Endothelial cell of umbilical vein (primary cell): ENCODE measurements around the gene AUTS2. TPM values are rescaled to one million over a fixed set of nuclear protein-coding genes. Genes with fewer than 3 reads are reported as not detected.

ENCODE experiments used
- BruUV-seq: library from RNA; stranded (reverse); fragments of 400-500 nt; replicated peaks from 2 replicates; lab custom pipeline; 2021; lab: Mats Ljungman, UMichigan
- CTCF ChIA-PET: fragments of 300-600, 350-600 bp; sonication (Branson Sonifier 250); formaldehyde crosslinking; loops from one replicate; lab custom pipeline; 2021; ENCODE audit warnings: antibody characterized with exemption, inconsistent platforms; lab: Charles Lee
- POLR2A ChIA-PET: fragments of 300-600, 350-600 bp; sonication (Branson Sonifier 250); formaldehyde crosslinking; loops from one replicate; lab custom pipeline; 2021; ENCODE audit warnings: antibody characterized with exemption, inconsistent platforms; lab: Charles Lee
- DNase-seq: peaks from one replicate; pipeline ENCODE4 v3.0.0-alpha.2; 2011; ENCODE audit warnings: low read depth, low spot score
- FAIRE-seq: peaks from 2 replicates; lab custom pipeline; 2011; peaks lifted over from hg19 to GRCh38; lab: Jason Lieb, UNC
- H2AFZ ChIP-seq: 2 replicates; pipeline ENCODE4 v1.6.0; 2012; ENCODE audit warnings: low read depth, low read length, control low read depth, inconsistent platforms
- H3K27ac ChIP-seq: 2 replicates; pipeline ENCODE4 v1.5.1; 2011; ENCODE audit warnings: low read depth, mild to moderate bottlenecking, control low read depth, low read length, moderate library complexity; ENCODE audit not compliant: insufficient read depth
- H3K27me3 ChIP-seq, 2 experiments: 2 replicates each; pipeline versions ENCODE4 v1.6.0 to v1.6.1; 2011; ENCODE audit warnings: low read length in 2 of 2, mixed read lengths in 1 of 2; ENCODE audit not compliant: control insufficient read depth in 2 of 2, insufficient read depth in 2 of 2
- H3K36me3 ChIP-seq, 2 experiments: 2 replicates in 1 of 2; 3 replicates in 1 of 2; pipeline ENCODE4 v1.5.1; 2011; ENCODE audit warnings: low read length in 2 of 2, mild to moderate bottlenecking in 1 of 2, moderate library complexity in 1 of 2; ENCODE audit not compliant: control insufficient read depth in 2 of 2, insufficient read depth in 2 of 2; ENCODE audit errors: extremely low read depth in 1 of 2
- H3K4me1 ChIP-seq: 3 replicates; pipeline ENCODE4 v1.5.1; 2011; ENCODE audit warnings: mild to moderate bottlenecking, low read length; ENCODE audit not compliant: control insufficient read depth, insufficient read depth; ENCODE audit errors: extremely low read depth
- H3K4me2 ChIP-seq: 2 replicates; pipeline ENCODE4 v1.6.1; 2011; ENCODE audit warnings: low read length, control low read depth, mixed read lengths; ENCODE audit not compliant: insufficient read depth
- H3K4me3 ChIP-seq, 3 experiments: fragments of 200-600 bp in 1 of 3; sonication (generic), shearing (Covaris generic) in 1 of 3; replicated peaks in 1 of 3; 2 replicates each; pipeline ENCODE4 v1.5.1; 2011 to 2016; ENCODE audit warnings: control low read depth in 3 of 3, low read length in 3 of 3, mild to moderate bottlenecking in 2 of 3, inconsistent platforms in 1 of 3, low read depth in 1 of 3, moderate library complexity in 1 of 3; ENCODE audit not compliant: insufficient read depth in 1 of 3
- H3K79me2 ChIP-seq: 2 replicates; pipeline ENCODE4 v1.6.0; 2012; ENCODE audit warnings: low read length, inconsistent platforms; ENCODE audit not compliant: control insufficient read depth, insufficient read depth
- H3K9ac ChIP-seq: replicated peaks from 2 replicates; pipeline ENCODE3; 2011; ENCODE audit warnings: low read length, control low read depth; ENCODE audit not compliant: insufficient read depth; ENCODE audit errors: extremely low read depth
- H3K9me1 ChIP-seq: replicated peaks from 3 replicates; pipeline ENCODE4 v1.6.0; 2011; ENCODE audit warnings: mild to moderate bottlenecking, low read length; ENCODE audit not compliant: control insufficient read depth, insufficient read depth; ENCODE audit errors: extremely low read depth
- H3K9me3 ChIP-seq: replicated peaks from 2 replicates; pipeline ENCODE4 v1.5.1; 2012; ENCODE audit warnings: low read length, inconsistent platforms; ENCODE audit not compliant: control insufficient read depth, insufficient read depth
- H4K20me1 ChIP-seq: replicated peaks from 2 replicates; pipeline ENCODE3; 2011; ENCODE audit warnings: mild to moderate bottlenecking, low read length; ENCODE audit not compliant: control insufficient read depth, insufficient read depth; ENCODE audit errors: extremely low read depth
- CTCF ChIP-seq, 2 donors: IDR thresholded peaks; 1 replicate in 1 of 2; 2 replicates in 1 of 2; pipeline ENCODE4 v1.5.1; 2011; ENCODE audit warnings: low read length in 2 of 2, mild to moderate bottlenecking in 2 of 2, moderate library complexity in 2 of 2, control low read depth in 1 of 2, inconsistent platforms in 1 of 2, low read depth in 1 of 2; ENCODE audit not compliant: insufficient read depth in 1 of 2; ENCODE audit errors: extremely low read depth in 1 of 2
- EZH2 ChIP-seq: IDR thresholded peaks from 2 replicates; pipeline ENCODE4 v1.6.1; 2012; ENCODE audit warnings: borderline replicate concordance, low read depth, mild to moderate bottlenecking, moderate library complexity, low read length, inconsistent platforms; ENCODE audit not compliant: severe bottlenecking
- FOS ChIP-seq: IDR thresholded peaks from 2 replicates; pipeline ENCODE4 v1.6.1; 2011; ENCODE audit warnings: mild to moderate bottlenecking, low read length, moderate library complexity, borderline replicate concordance; ENCODE audit not compliant: insufficient read depth
- GATA2 ChIP-seq: IDR thresholded peaks from 2 replicates; pipeline ENCODE4 v1.7.0; 2011; ENCODE audit warnings: low read depth, mild to moderate bottlenecking, moderate library complexity, mixed read lengths, low read length; ENCODE audit not compliant: insufficient read length, insufficient read depth
- JUN ChIP-seq: IDR thresholded peaks from 2 replicates; pipeline ENCODE4 v1.6.1; 2011; ENCODE audit warnings: borderline replicate concordance, low read depth; ENCODE audit not compliant: insufficient read length, insufficient read depth
- MYC ChIP-seq: IDR thresholded peaks from one replicate; pipeline ENCODE4 v1.6.1; 2011; ENCODE audit warnings: mild to moderate bottlenecking, low read depth, low read length
- POLR2A ChIP-seq: IDR thresholded peaks from 2 replicates; pipeline ENCODE4 v1.6.1; 2012; ENCODE audit warnings: low read depth, mild to moderate bottlenecking, control low read depth, low read length
- POLR2AphosphoS5 ChIP-seq: IDR thresholded peaks from 2 replicates; pipeline ENCODE4 v1.6.1; 2012; ENCODE audit warnings: low read depth, mild to moderate bottlenecking, control low read depth, low read length, moderate library complexity; ENCODE audit not compliant: insufficient read depth
- dilution Hi-C: fragments of 300-500 bp; cut with MboI; formaldehyde crosslinking; loops from one replicate; pipeline ENCODE4 v1.15.0; 2019; ENCODE audit warnings: low sequenced_read_pairs; ENCODE audit not compliant: extremely low pct_ligation_motif_present
- intact Hi-C: fragments of 100-400 bp; cut with micrococcal nuclease; formaldehyde crosslinking; loops from one replicate; pipeline ENCODE4 v1.10.0; 2022
- polyA plus RNA-seq, 4 experiments: library from polyadenylated mRNA; depleted of rRNA in 3 of 4; stranded (reverse) in 3 of 4; unstranded in 1 of 4; fragments of >200 nt; gene quantifications; 2 replicates each; pipeline versions ENCODE4 v1.2.1 to v1.2.3, GENCODE V29; 2011 to 2012; ENCODE audit warnings: missing spikeins in 1 of 4
- total RNA-seq: library from RNA; stranded (reverse); gene quantifications from 2 replicates; pipeline ENCODE4 v1.2.3, GENCODE V29; 2021
- TF ChIP-seq, protein P1 (sequence below): IDR thresholded peaks from 2 replicates; pipeline ENCODE4 v1.6.1; 2011; ENCODE audit not compliant: insufficient read depth, insufficient read length

The AUTS2 gene
- total and polyA plus RNA-seq, 2 donors (not counting 3 experiments of a cell fraction or from before 2014, with no cell fraction given), result 0.59 to 8.0 TPM

DNA sequence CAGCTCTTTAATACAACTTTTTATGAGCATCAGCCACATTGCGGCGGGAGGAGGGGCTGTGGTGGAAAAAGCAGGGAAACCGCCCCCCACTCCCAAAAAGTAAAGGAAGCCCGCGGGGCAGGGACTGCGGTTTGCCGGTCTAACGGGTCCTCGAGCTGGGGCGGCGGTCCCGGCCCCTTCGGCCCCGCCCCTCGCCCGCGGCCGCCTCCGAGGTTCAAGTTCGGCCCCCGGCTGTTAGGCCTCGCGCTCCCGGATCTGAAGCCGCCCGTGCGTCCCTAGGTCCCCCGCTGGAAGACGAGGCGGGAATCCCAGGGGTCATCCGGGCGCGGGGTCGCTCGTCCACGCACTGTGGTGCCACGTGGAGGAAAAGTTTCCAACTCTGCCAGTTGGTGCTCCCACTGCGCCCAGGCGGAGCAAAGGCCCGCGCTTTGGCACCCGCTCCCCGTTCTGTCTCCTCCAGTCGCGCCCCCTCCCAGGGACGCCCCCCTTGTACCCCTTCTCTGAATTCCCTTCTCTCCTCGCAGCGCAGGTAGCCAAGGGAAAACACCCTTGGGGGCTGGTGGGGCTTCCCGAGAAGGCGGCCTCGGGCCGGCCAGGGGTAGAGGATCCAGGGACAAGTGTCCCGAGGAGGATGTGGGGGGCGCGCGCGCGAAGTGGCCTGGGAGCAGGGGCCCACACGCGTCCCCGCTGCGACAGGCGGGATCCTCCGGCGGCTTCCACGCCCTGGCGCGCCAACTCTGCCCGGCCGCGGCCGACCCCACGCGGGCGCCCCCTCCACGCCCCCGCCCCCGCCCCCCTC is 798 bp upstream of the AUTS2 start:
- ChIA-PET POLR2A (no interaction called here), CTCF (interaction anchor here (0.6 to 1.1 kb wide), 2 partner anchors 9 to 76 kb away, joined by 3 read pairs; no protein-coding TSS in a partner anchor)
- peaks cover 5% of the 10 kb centered on the region for H3K4me1 ChIP-seq
- H3K4me3 ChIP-seq, result peak overlapping the region in 2 of 3 experiments; percentile 13 to 62
- peak overlapping the region; percentile 73 for H2AFZ ChIP-seq
- TF ChIP-seq POLR2A (no peak), GATA2 (no peak), EZH2 (peak; percentile 56)
- no peak for FAIRE-seq
- no peaks in the 10 kb centered on the region for H3K9me1 ChIP-seq
- H3K79me2 ChIP-seq, result no peaks in the 10 kb centered on the region
- H3K36me3 ChIP-seq, result no peaks in the 10 kb centered on the region
- no peak overlapping the region for H3K27ac ChIP-seq
- peak overlapping the region; percentile 43 for H3K4me2 ChIP-seq
- peak; percentile 10 for DNase-seq
- intact Hi-C loops (loop anchor here (2.0 kb wide), 1 partner anchor 1097 kb away; no protein-coding TSS in a partner anchor), dilution Hi-C loops (no loop called here)
- H4K20me1 ChIP-seq, result no peaks in the 10 kb centered on the region
- H3K9me3 ChIP-seq, result no peaks in the 10 kb centered on the region
- H3K27me3 ChIP-seq, result peaks cover 17 to 24% of the 10 kb centered on the region in 2 experiments
- BruUV-seq, result no TSS peak
- H3K9ac ChIP-seq, result no peak overlapping the region

GRCh38 chr7:69598487-69599285 is 411 bp downstream of the AUTS2 start:
- H3K9ac ChIP-seq, result no peak overlapping the region
- DNase-seq (no peak), FAIRE-seq (no peak)
- dilution Hi-C loops, result no loop called here
- peak overlapping the region; percentile 94 for H2AFZ ChIP-seq
- no peak overlapping the region for H3K27ac ChIP-seq
- no peaks in the 10 kb centered on the region for H3K36me3 ChIP-seq
- intact Hi-C loops, result loop anchor here (2.0 kb wide), 1 partner anchor 1096 kb away; no protein-coding TSS in a partner anchor
- no peaks in the 10 kb centered on the region for H3K9me3 ChIP-seq
- H3K4me2 ChIP-seq, result peak overlapping the region; percentile 84
- H3K27me3 ChIP-seq, result peaks cover 17 to 24% of the 10 kb centered on the region in 2 experiments
- ChIA-PET POLR2A (no interaction called here), CTCF (interaction anchor here (0.6 kb wide), 1 partner anchor 74 kb away, joined by 3 read pairs; no protein-coding TSS in a partner anchor)
- TF ChIP-seq MYC (no peak), JUN (no peak), FOS (no peak), CTCF (IDR thresholded peaks at IDR 0.05; ENCODE audit: extremely low read depth in 1 of 2, insufficient read depth in 1 of 2, low read depth in 1 of 2, low read length in 2 of 2) (no peak), POLR2AphosphoS5 (no peak), GATA2 (no peak), POLR2A (no peak), EZH2 (no peak)
- TF ChIP-seq, protein P1, sequence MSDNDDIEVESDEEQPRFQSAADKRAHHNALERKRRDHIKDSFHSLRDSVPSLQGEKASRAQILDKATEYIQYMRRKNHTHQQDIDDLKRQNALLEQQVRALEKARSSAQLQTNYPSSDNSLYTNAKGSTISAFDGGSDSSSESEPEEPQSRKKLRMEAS, result no peak
- no peaks in the 10 kb centered on the region for H3K9me1 ChIP-seq
- H4K20me1 ChIP-seq, result no peaks in the 10 kb centered on the region
- no peaks in the 10 kb centered on the region for H3K79me2 ChIP-seq
- H3K4me1 ChIP-seq, result peaks cover 5% of the 10 kb centered on the region
- no TSS peak for BruUV-seq
- H3K4me3 ChIP-seq, result peak overlapping the region; percentile 60 to 67 (median 62)
